Progenitor cell of endocrine pancreas (in vitro differentiated cells): ENCODE results near the gene MSH3. TPM values are rescaled to one million over a fixed set of nuclear protein-coding genes. Genes with fewer than 3 reads are reported as not detected.

Experiments
- DNase-seq: peaks from one replicate; pipeline ENCODE4 v3.0.0; 2021; ENCODE audit warnings: low spot score; ENCODE audit not compliant: unreplicated experiment
- H3K27ac Mint-ChIP-seq: 2 replicates; pipeline ENCODE4 v1.8.0; 2021; ENCODE audit warnings: mild to moderate bottlenecking, moderate library complexity, mixed read lengths
- H3K27me3 Mint-ChIP-seq: 2 replicates; pipeline ENCODE4 v1.8.0; 2021; ENCODE audit warnings: mixed read lengths
- H3K36me3 Mint-ChIP-seq: 2 replicates; pipeline ENCODE4 v1.8.0; 2022; ENCODE audit warnings: mixed read lengths; ENCODE audit not compliant: insufficient read depth
- H3K4me1 Mint-ChIP-seq: 2 replicates; pipeline ENCODE4 v1.8.0; 2021; ENCODE audit warnings: low read depth, mixed read lengths
- H3K4me3 Mint-ChIP-seq: 2 replicates; pipeline ENCODE4 v1.8.0; 2021; ENCODE audit warnings: low read depth, mild to moderate bottlenecking, moderate library complexity, mixed read lengths
- H3K9me3 Mint-ChIP-seq: 2 replicates; pipeline ENCODE4 v1.8.0; 2021; ENCODE audit warnings: low read depth, mixed read lengths
- CTCF ChIP-seq: fragments of 200-600 bp; sonication (generic); IDR thresholded peaks from one replicate; pipeline ENCODE4 v1.5.0; 2021; ENCODE audit warnings: antibody characterized with exemption, mild to moderate bottlenecking; ENCODE audit not compliant: unreplicated experiment
- total RNA-seq: library from RNA; stranded (reverse); gene quantifications from 2 replicates; pipeline ENCODE4 v1.2.1, GENCODE V29; 2021

Gene MSH3
- total RNA-seq, 1 donor from 2014 or later = 16.9 TPM

- H3K4me3 Mint-ChIP-seq = no peak overlapping the region
- H3K36me3 Mint-ChIP-seq = no peaks in the 10 kb centered on the region
- DNase-seq = no peak
- no peaks in the 10 kb centered on the region for H3K27me3 Mint-ChIP-seq
- H3K9me3 Mint-ChIP-seq = peaks cover 3% of the 10 kb centered on the region
- H3K27ac Mint-ChIP-seq = no peak overlapping the region
- no peaks in the 10 kb centered on the region for H3K4me1 Mint-ChIP-seq
- no peak for TF ChIP-seq CTCF
These were observed 39.1 kb upstream of the MSH3 start for GRCh38 chr5:80615266-80615914.

GRCh38 chr5:80618438-80618837 is 36.0 kb upstream of the MSH3 start:
- H3K4me3 Mint-ChIP-seq = no peak overlapping the region
- no peaks in the 10 kb centered on the region for H3K9me3 Mint-ChIP-seq
- no peak for TF ChIP-seq CTCF
- DNase-seq = no peak
- H3K27ac Mint-ChIP-seq = no peak overlapping the region
- H3K4me1 Mint-ChIP-seq = no peaks in the 10 kb centered on the region
- H3K36me3 Mint-ChIP-seq = peaks cover 3% of the 10 kb centered on the region
- no peaks in the 10 kb centered on the region for H3K27me3 Mint-ChIP-seq

DNA sequence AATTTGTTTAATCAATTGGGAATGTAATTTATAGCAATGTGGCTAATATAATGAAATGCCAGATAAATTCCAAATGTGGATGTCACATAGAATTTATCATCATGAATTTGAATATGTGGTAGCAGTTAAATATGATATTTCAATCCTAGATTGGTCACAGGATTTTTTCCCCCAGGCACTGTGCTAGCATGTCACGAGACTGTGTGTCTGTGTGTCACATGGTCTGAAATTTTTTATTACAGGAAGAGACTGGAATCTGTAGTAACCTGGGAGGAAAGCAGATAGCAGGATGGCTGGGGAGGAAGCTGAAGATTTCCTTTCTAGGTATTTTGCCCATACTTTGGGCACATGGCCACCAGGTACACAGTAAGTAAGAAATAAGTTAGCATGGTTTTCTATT is 35.4 kb upstream of the MSH3 start:
- H3K27me3 Mint-ChIP-seq = no peaks in the 10 kb centered on the region
- H3K27ac Mint-ChIP-seq = no peak overlapping the region
- H3K36me3 Mint-ChIP-seq = peaks cover 3% of the 10 kb centered on the region
- no peak for DNase-seq
- no peaks in the 10 kb centered on the region for H3K4me1 Mint-ChIP-seq
- H3K4me3 Mint-ChIP-seq = no peak overlapping the region
- no peak for TF ChIP-seq CTCF
- H3K9me3 Mint-ChIP-seq = no peaks in the 10 kb centered on the region

GRCh38 chr5:80620211-80620610 is 34.2 kb upstream of the MSH3 start:
- Mint-ChIP-seq H3K27me3 (no peaks in the 10 kb centered on the region), H3K9me3 (no peaks in the 10 kb centered on the region), H3K36me3 (peaks cover 3% of the 10 kb centered on the region), H3K4me3 (no peak overlapping the region), H3K4me1 (no peaks in the 10 kb centered on the region), H3K27ac (no peak overlapping the region)
- TF ChIP-seq CTCF = no peak
- no peak for DNase-seq

- DNase-seq = no peak
- no peak for TF ChIP-seq CTCF
- Mint-ChIP-seq H3K9me3 (no peaks in the 10 kb centered on the region), H3K4me1 (no peaks in the 10 kb centered on the region), H3K27me3 (no peaks in the 10 kb centered on the region), H3K36me3 (peaks cover 5% of the 10 kb centered on the region), H3K4me3 (no peak overlapping the region), H3K27ac (no peak overlapping the region)
These were observed 31.7 kb upstream of the MSH3 start for GRCh38 chr5:80622756-80623155.
